Effector CD4-positive, alpha-beta T cell (primary cell): ENCODE measurements around the gene ATP10A.
"Not testable (repeated sequence)": the region's sequence is repeated elsewhere in the genome, so short reads cannot be mapped to it uniquely, and the experiment has no call there.

ENCODE experiments used
- DNase-seq: peaks from one replicate; pipeline ENCODE4 v3.0.0-alpha.2; 2020

The ATP10A gene

GRCh38 chr15:25673972-25674371 lies 189.2 kb downstream of the ATP10A start:
- no peak for DNase-seq

GRCh38 chr15:25673351-25673750 lies 189.8 kb downstream of the ATP10A start:
- DNase-seq: no peak

- DNase-seq: no peak
Measured at GRCh38 chr15:25671132-25671531, 192.0 kb downstream of the ATP10A start.

- no peak for DNase-seq
Measured at GRCh38 chr15:25670621-25671020, 192.5 kb downstream of the ATP10A start.

GRCh38 chr15:25670025-25670554 lies 193.0 kb downstream of the ATP10A start:
- DNase-seq: no peak

GRCh38 chr15:25668901-25669300 lies 194.2 kb downstream of the ATP10A start:
- no peak for DNase-seq

GRCh38 chr15:25668236-25668795 lies 194.8 kb downstream of the ATP10A start:
- DNase-seq: no peak

- no peak for DNase-seq
Measured at GRCh38 chr15:25667829-25668228, 195.3 kb downstream of the ATP10A start.

- DNase-seq: no peak
Measured at GRCh38 chr15:25665913-25666312, 197.2 kb downstream of the ATP10A start.

- no peak for DNase-seq
Measured at GRCh38 chr15:25664761-25665160, 198.4 kb downstream of the ATP10A start.

- DNase-seq: no peak
Measured at GRCh38 chr15:25663515-25663914, 199.6 kb downstream of the ATP10A start.

GRCh38 chr15:25661898-25662297 lies 201.2 kb downstream of the ATP10A start:
- no peak for DNase-seq

- no peak for DNase-seq
Measured at GRCh38 chr15:25659251-25659650, 203.9 kb downstream of the ATP10A start.

GRCh38 chr15:25658560-25658959 lies 204.6 kb downstream of the ATP10A start:
- DNase-seq: no peak

- DNase-seq: no peak
Measured at GRCh38 chr15:25655207-25655948, 207.7 kb downstream of the ATP10A start.

GRCh38 chr15:25653371-25653770 lies 209.8 kb downstream of the ATP10A start:
- no peak for DNase-seq

GRCh38 chr15:25652704-25653103 lies 210.4 kb downstream of the ATP10A start:
- DNase-seq: no peak

GRCh38 chr15:25649390-25649789 lies 213.7 kb downstream of the ATP10A start:
- DNase-seq: no peak

- DNase-seq: no peak
Measured at GRCh38 chr15:25643120-25643519, 220.0 kb downstream of the ATP10A start.

- no peak for DNase-seq
Measured at GRCh38 chr15:25641762-25642161, 221.4 kb downstream of the ATP10A start.

GRCh38 chr15:25641361-25641760 lies 221.8 kb downstream of the ATP10A start:
- no peak for DNase-seq

GRCh38 chr15:25640959-25641358 lies 222.2 kb downstream of the ATP10A start:
- DNase-seq: not testable (repeated sequence)

- no peak for DNase-seq
Measured at GRCh38 chr15:25640381-25640780, 222.7 kb downstream of the ATP10A start.

GRCh38 chr15:25636486-25636885 lies 226.6 kb downstream of the ATP10A start:
- not testable (repeated sequence) for DNase-seq
